Progenitor cell of endocrine pancreas (in vitro differentiated cells): ENCODE results near the gene UTS2B. TPM values are rescaled to one million over a fixed set of nuclear protein-coding genes. Genes with fewer than 3 reads are reported as not detected.

Source experiments
- DNase-seq: peaks from one replicate; pipeline ENCODE4 v3.0.0; 2021; ENCODE audit warnings: low spot score; ENCODE audit not compliant: unreplicated experiment
- H3K27ac Mint-ChIP-seq: 2 replicates; pipeline ENCODE4 v1.8.0; 2021; ENCODE audit warnings: mild to moderate bottlenecking, moderate library complexity, mixed read lengths
- H3K27me3 Mint-ChIP-seq: 2 replicates; pipeline ENCODE4 v1.8.0; 2021; ENCODE audit warnings: mixed read lengths
- H3K36me3 Mint-ChIP-seq: 2 replicates; pipeline ENCODE4 v1.8.0; 2022; ENCODE audit warnings: mixed read lengths; ENCODE audit not compliant: insufficient read depth
- H3K4me1 Mint-ChIP-seq: 2 replicates; pipeline ENCODE4 v1.8.0; 2021; ENCODE audit warnings: low read depth, mixed read lengths
- H3K4me3 Mint-ChIP-seq: 2 replicates; pipeline ENCODE4 v1.8.0; 2021; ENCODE audit warnings: low read depth, mild to moderate bottlenecking, moderate library complexity, mixed read lengths
- H3K9me3 Mint-ChIP-seq: 2 replicates; pipeline ENCODE4 v1.8.0; 2021; ENCODE audit warnings: low read depth, mixed read lengths
- CTCF ChIP-seq: fragments of 200-600 bp; sonication (generic); IDR thresholded peaks from one replicate; pipeline ENCODE4 v1.5.0; 2021; ENCODE audit warnings: antibody characterized with exemption, mild to moderate bottlenecking; ENCODE audit not compliant: unreplicated experiment
- total RNA-seq: library from RNA; stranded (reverse); gene quantifications from 2 replicates; pipeline ENCODE4 v1.2.1, GENCODE V29; 2021

UTS2B gene
- total RNA-seq, 1 donor from 2014 or later: 0.62 TPM

- no peak overlapping the region for H3K4me3 Mint-ChIP-seq
- no peaks in the 10 kb centered on the region for H3K27me3 Mint-ChIP-seq
- no peak overlapping the region for H3K27ac Mint-ChIP-seq
- no peaks in the 10 kb centered on the region for H3K9me3 Mint-ChIP-seq
- peaks cover 4% of the 10 kb centered on the region for H3K4me1 Mint-ChIP-seq
- peaks cover 20% of the 10 kb centered on the region for H3K36me3 Mint-ChIP-seq
- no peak for TF ChIP-seq CTCF
- DNase-seq: no peak
Measured at GRCh38 chr3:191373327-191373726, 43.0 kb upstream of the UTS2B start.

- DNase-seq: no peak
- Mint-ChIP-seq H3K4me3 (no peak overlapping the region), H3K27ac (peak overlapping the region; percentile 45), H3K36me3 (peaks cover 20% of the 10 kb centered on the region), H3K9me3 (no peaks in the 10 kb centered on the region), H3K27me3 (no peaks in the 10 kb centered on the region), H3K4me1 (no peaks in the 10 kb centered on the region)
- no peak for TF ChIP-seq CTCF
Measured at GRCh38 chr3:191372122-191372521, 41.8 kb upstream of the UTS2B start.

GRCh38 chr3:191369616-191370010 is 39.3 kb upstream of the UTS2B start:
- Mint-ChIP-seq H3K9me3 (no peaks in the 10 kb centered on the region), H3K27me3 (no peaks in the 10 kb centered on the region), H3K36me3 (peaks cover 22% of the 10 kb centered on the region), H3K4me1 (peaks cover 1% of the 10 kb centered on the region), H3K27ac (no peak overlapping the region), H3K4me3 (no peak overlapping the region)
- TF ChIP-seq CTCF: no peak
- DNase-seq: no peak

- Mint-ChIP-seq H3K4me1 (peaks cover 1% of the 10 kb centered on the region), H3K27me3 (no peaks in the 10 kb centered on the region), H3K9me3 (no peaks in the 10 kb centered on the region), H3K4me3 (no peak overlapping the region), H3K36me3 (peaks cover 24% of the 10 kb centered on the region), H3K27ac (peak overlapping the region; percentile 37)
- no peak for DNase-seq
- TF ChIP-seq CTCF: no peak
Measured at GRCh38 chr3:191368755-191369615, 38.7 kb upstream of the UTS2B start.

GRCh38 chr3:191366675-191367074 is 36.3 kb upstream of the UTS2B start:
- no peak overlapping the region for H3K27ac Mint-ChIP-seq
- no peak for TF ChIP-seq CTCF
- no peaks in the 10 kb centered on the region for H3K27me3 Mint-ChIP-seq

More at GRCh38 chr3:191366675-191367074, 36.3 kb upstream of the UTS2B start:
- Mint-ChIP-seq H3K4me1 (peaks cover 1% of the 10 kb centered on the region), H3K36me3 (peaks cover 27% of the 10 kb centered on the region), H3K4me3 (no peak overlapping the region), H3K9me3 (no peaks in the 10 kb centered on the region)
- DNase-seq: no peak
